ENCODE measurements around the gene SUPT3H.
"Not testable (repeated sequence)": the region's sequence is repeated elsewhere in the genome, so short reads cannot be mapped to it uniquely, and the experiment has no call there.

Gene SUPT3H

GRCh38 chr6:44920952-44921491 lies 456.7 kb downstream of the SUPT3H start:
- peak overlapping the region; percentile 56 for H3K27ac Mint-ChIP-seq
- no peaks in the 10 kb centered on the region for H3K9me3 Mint-ChIP-seq
- no peaks in the 10 kb centered on the region for H3K27me3 Mint-ChIP-seq
- H3K4me3 Mint-ChIP-seq, result no peak overlapping the region
- H3K36me3 Mint-ChIP-seq (ENCODE audit: low read depth), result peaks cover 4% of the 10 kb centered on the region
- ATAC-seq (no peak), DNase-seq (no peak)
- H3K4me1 Mint-ChIP-seq, result peaks cover 53% of the 10 kb centered on the region

- Mint-ChIP-seq H3K36me3 (ENCODE audit: low read depth) (peaks cover 11% of the 10 kb centered on the region), H3K27me3 (no peaks in the 10 kb centered on the region), H3K4me3 (no peak overlapping the region), H3K4me1 (peaks cover 35% of the 10 kb centered on the region), H3K9me3 (no peaks in the 10 kb centered on the region), H3K27ac (no peak overlapping the region)
- DNase-seq (no peak), ATAC-seq (no peak)
These were observed 458.9 kb downstream of the SUPT3H start for GRCh38 chr6:44918671-44919296.

- DNase-seq (no peak), ATAC-seq (no peak)
- Mint-ChIP-seq H3K4me3 (no peak overlapping the region), H3K36me3 (ENCODE audit: low read depth) (peaks cover 15% of the 10 kb centered on the region), H3K27me3 (no peaks in the 10 kb centered on the region), H3K9me3 (no peaks in the 10 kb centered on the region), H3K4me1 (peaks cover 23% of the 10 kb centered on the region), H3K27ac (no peak overlapping the region)
These were observed 460.3 kb downstream of the SUPT3H start for GRCh38 chr6:44917430-44917829.

GRCh38 chr6:44915111-44915510 lies 462.6 kb downstream of the SUPT3H start:
- peaks cover 14% of the 10 kb centered on the region for H3K36me3 Mint-ChIP-seq (ENCODE audit: low read depth)
- DNase-seq (no peak), ATAC-seq (no peak)
- no peak overlapping the region for H3K27ac Mint-ChIP-seq
- no peak overlapping the region for H3K4me3 Mint-ChIP-seq
- peaks cover 1% of the 10 kb centered on the region for H3K9me3 Mint-ChIP-seq
- H3K27me3 Mint-ChIP-seq, result no peaks in the 10 kb centered on the region
- H3K4me1 Mint-ChIP-seq, result peaks cover 4% of the 10 kb centered on the region

GRCh38 chr6:44914141-44914540 lies 463.6 kb downstream of the SUPT3H start:
- H3K36me3 Mint-ChIP-seq (ENCODE audit: low read depth), result peaks cover 15% of the 10 kb centered on the region
- no peak overlapping the region for H3K4me3 Mint-ChIP-seq
- peaks cover 4% of the 10 kb centered on the region for H3K9me3 Mint-ChIP-seq
- ATAC-seq (no peak), DNase-seq (no peak)
- no peaks in the 10 kb centered on the region for H3K4me1 Mint-ChIP-seq
- no peak overlapping the region for H3K27ac Mint-ChIP-seq
- no peaks in the 10 kb centered on the region for H3K27me3 Mint-ChIP-seq

GRCh38 chr6:44906761-44907160 lies 471.0 kb downstream of the SUPT3H start:
- H3K4me1 Mint-ChIP-seq, result peaks cover 2% of the 10 kb centered on the region
- DNase-seq, result no peak
- H3K36me3 Mint-ChIP-seq (ENCODE audit: low read depth), result peaks cover 21% of the 10 kb centered on the region
- H3K27me3 Mint-ChIP-seq, result no peaks in the 10 kb centered on the region
- no peak for ATAC-seq
- H3K4me3 Mint-ChIP-seq, result no peak overlapping the region
- no peak overlapping the region for H3K27ac Mint-ChIP-seq
- H3K9me3 Mint-ChIP-seq, result peaks cover 15% of the 10 kb centered on the region

GRCh38 chr6:44900358-44900757 lies 477.4 kb downstream of the SUPT3H start:
- Mint-ChIP-seq H3K4me1 (peaks cover 12% of the 10 kb centered on the region), H3K36me3 (ENCODE audit: low read depth) (peaks cover 23% of the 10 kb centered on the region)
- H3K27ac Mint-ChIP-seq, H3K27me3 Mint-ChIP-seq, H3K9me3 Mint-ChIP-seq, H3K4me3 Mint-ChIP-seq, DNase-seq, ATAC-seq: not testable (repeated sequence)

- H3K9me3 Mint-ChIP-seq, result peaks cover 8% of the 10 kb centered on the region
- peaks cover 12% of the 10 kb centered on the region for H3K4me1 Mint-ChIP-seq
- peaks cover 20% of the 10 kb centered on the region for H3K36me3 Mint-ChIP-seq (ENCODE audit: low read depth)
- DNase-seq, result peak; percentile 6
- no peak for ATAC-seq
- H3K27ac Mint-ChIP-seq, result no peak overlapping the region
- no peaks in the 10 kb centered on the region for H3K27me3 Mint-ChIP-seq
- no peak overlapping the region for H3K4me3 Mint-ChIP-seq
These were observed 479.3 kb downstream of the SUPT3H start for GRCh38 chr6:44898296-44898930.

- Mint-ChIP-seq H3K27ac (no peak overlapping the region), H3K4me3 (no peak overlapping the region), H3K36me3 (ENCODE audit: low read depth) (peaks cover 17% of the 10 kb centered on the region)
These were observed 480.4 kb downstream of the SUPT3H start for GRCh38 chr6:44897316-44897715.

GRCh38 chr6:44896701-44897100 lies 481.0 kb downstream of the SUPT3H start:
- ATAC-seq (no peak), DNase-seq (no peak)
- Mint-ChIP-seq H3K36me3 (ENCODE audit: low read depth) (peaks cover 14% of the 10 kb centered on the region), H3K4me3 (no peak overlapping the region), H3K27ac (no peak overlapping the region), H3K27me3 (no peaks in the 10 kb centered on the region), H3K9me3 (no peaks in the 10 kb centered on the region), H3K4me1 (peaks cover 10% of the 10 kb centered on the region)

More at GRCh38 chr6:44897316-44897715, 480.4 kb downstream of the SUPT3H start:
- peaks cover 12% of the 10 kb centered on the region for H3K4me1 Mint-ChIP-seq
- no peaks in the 10 kb centered on the region for H3K27me3 Mint-ChIP-seq
- peaks cover 3% of the 10 kb centered on the region for H3K9me3 Mint-ChIP-seq
- no peak for ATAC-seq
- DNase-seq, result no peak

GRCh38 chr6:44892579-44892978 lies 485.2 kb downstream of the SUPT3H start:
- no peaks in the 10 kb centered on the region for H3K4me1 Mint-ChIP-seq
- H3K4me3 Mint-ChIP-seq, result no peak overlapping the region
- no peak overlapping the region for H3K27ac Mint-ChIP-seq
- no peak for ATAC-seq
- no peaks in the 10 kb centered on the region for H3K27me3 Mint-ChIP-seq
- peaks cover 8% of the 10 kb centered on the region for H3K36me3 Mint-ChIP-seq (ENCODE audit: low read depth)
- peaks cover 9% of the 10 kb centered on the region for H3K9me3 Mint-ChIP-seq
- DNase-seq, result no peak

- H3K4me3 Mint-ChIP-seq, H3K4me1 Mint-ChIP-seq, ATAC-seq, H3K27me3 Mint-ChIP-seq, H3K27ac Mint-ChIP-seq, DNase-seq: not testable (repeated sequence)
- Mint-ChIP-seq H3K9me3 (peaks cover 31% of the 10 kb centered on the region), H3K36me3 (ENCODE audit: low read depth) (peaks cover 40% of the 10 kb centered on the region)
These were observed 498.7 kb downstream of the SUPT3H start for GRCh38 chr6:44879071-44879470.

- peaks cover 14% of the 10 kb centered on the region for H3K9me3 Mint-ChIP-seq
- not testable (repeated sequence) for DNase-seq, H3K4me1 Mint-ChIP-seq, ATAC-seq, H3K27me3 Mint-ChIP-seq, H3K4me3 Mint-ChIP-seq, H3K27ac Mint-ChIP-seq
- peaks cover 24% of the 10 kb centered on the region for H3K36me3 Mint-ChIP-seq (ENCODE audit: low read depth)
These were observed 501.1 kb downstream of the SUPT3H start for GRCh38 chr6:44876638-44877037.

- ATAC-seq, result peak; percentile 94
- H3K4me3 Mint-ChIP-seq, result peak overlapping the region; percentile 1
- no peak for DNase-seq
- H3K4me1 Mint-ChIP-seq, result peaks cover 26% of the 10 kb centered on the region
- H3K27me3 Mint-ChIP-seq, result no peaks in the 10 kb centered on the region
- H3K9me3 Mint-ChIP-seq, result peaks cover 21% of the 10 kb centered on the region
- H3K36me3 Mint-ChIP-seq (ENCODE audit: low read depth), result peaks cover 16% of the 10 kb centered on the region
- peak overlapping the region; percentile 32 for H3K27ac Mint-ChIP-seq
These were observed 508.3 kb downstream of the SUPT3H start for GRCh38 chr6:44869321-44869897.

GRCh38 chr6:44868910-44869309 lies 508.8 kb downstream of the SUPT3H start:
- H3K4me3 Mint-ChIP-seq, result no peak overlapping the region
- H3K4me1 Mint-ChIP-seq, result peaks cover 26% of the 10 kb centered on the region
- H3K27me3 Mint-ChIP-seq, result no peaks in the 10 kb centered on the region

More at GRCh38 chr6:44868910-44869309, 508.8 kb downstream of the SUPT3H start:
- peak overlapping the region; percentile 7 for H3K27ac Mint-ChIP-seq
- H3K36me3 Mint-ChIP-seq (ENCODE audit: low read depth), result peaks cover 19% of the 10 kb centered on the region
- DNase-seq, result no peak
- peaks cover 24% of the 10 kb centered on the region for H3K9me3 Mint-ChIP-seq
- peak; percentile 58 for ATAC-seq

All from activated naive CD8-positive, alpha-beta T cell treated with anti-CD3 and anti-CD28 coated beads, Interleukin-2, amount 50 U/mL, for 24 hours (primary cell).